GM21786 (cell line): ENCODE results near the gene FAM171A2.
"Not testable (repeated sequence)": the region's sequence is repeated elsewhere in the genome, so short reads cannot be mapped to it uniquely, and the experiment has no call there.

Source experiments
- ATAC-seq: cut with Tn5 transposase; IDR thresholded peaks from one replicate; pipeline ENCODE4 v1.9.1; 2021; ENCODE audit not compliant: unreplicated experiment

The FAM171A2 gene

GRCh38 chr17:44363613-44364159, at the start of gene FAM171A2:
FAM171A2 (minus strand) TSS chr17:44363853; CDS start chr17:44363714, 139 bp downstream.
- ATAC-seq: no peak

DNA sequence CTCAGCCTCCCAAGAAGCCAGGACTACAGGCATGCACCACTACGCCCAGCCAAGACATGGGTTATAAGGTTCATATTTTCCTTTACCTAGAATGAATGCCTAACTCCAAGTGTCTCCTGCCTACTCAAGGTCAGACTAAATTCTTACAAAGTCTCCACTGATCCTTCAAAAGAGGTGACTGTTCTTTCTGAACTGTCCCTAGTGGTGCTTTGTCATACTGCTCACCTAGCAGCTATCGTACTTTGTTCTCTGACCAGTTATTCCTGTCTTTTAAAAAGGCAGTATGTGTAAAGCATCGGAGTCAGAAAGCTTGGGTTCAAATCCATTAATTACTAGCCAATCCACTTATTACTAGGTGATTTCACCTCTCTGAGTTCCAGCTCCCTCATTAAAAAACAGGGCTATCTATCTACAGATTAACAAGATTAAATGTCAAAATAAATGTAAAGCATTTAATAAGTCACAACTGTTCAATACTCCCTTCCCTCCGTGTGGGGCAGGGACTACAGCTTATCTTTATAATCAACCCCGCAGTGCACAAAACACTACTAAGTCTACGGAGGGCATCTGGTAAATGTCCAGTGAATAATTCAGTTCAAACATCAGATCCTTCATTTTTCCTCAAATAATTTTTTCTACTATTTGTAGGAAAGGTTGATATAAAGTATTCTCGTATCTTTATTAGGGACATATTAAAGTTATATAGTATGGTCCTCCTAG, 45.8 kb upstream of the FAM171A2 start:
- no peak for ATAC-seq

DNA sequence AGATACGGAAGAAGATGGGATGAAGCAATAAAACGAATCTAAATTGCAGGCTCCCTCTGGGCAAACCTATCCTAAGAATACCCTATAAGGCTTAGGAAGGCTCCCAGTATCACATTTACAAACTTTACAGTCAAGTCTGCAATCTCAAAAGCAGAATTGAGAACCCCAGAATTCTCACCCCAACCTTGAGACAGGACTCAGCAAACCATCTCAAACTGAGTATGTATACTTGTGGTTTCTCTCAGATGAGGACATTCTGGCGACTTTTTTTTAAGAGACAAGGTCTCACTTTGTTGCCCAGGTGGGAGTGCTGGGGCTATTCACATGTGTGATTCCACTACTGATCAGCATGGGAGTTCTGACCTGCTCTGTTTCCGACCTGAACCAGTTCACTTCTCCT, 45.1 kb upstream of the FAM171A2 start:
- no peak for ATAC-seq

GRCh38 chr17:44402564-44403172, 39.0 kb upstream of the FAM171A2 start:
- no peak for ATAC-seq

- ATAC-seq: no peak
Measured at GRCh38 chr17:44400226-44400847, 36.7 kb upstream of the FAM171A2 start.

DNA sequence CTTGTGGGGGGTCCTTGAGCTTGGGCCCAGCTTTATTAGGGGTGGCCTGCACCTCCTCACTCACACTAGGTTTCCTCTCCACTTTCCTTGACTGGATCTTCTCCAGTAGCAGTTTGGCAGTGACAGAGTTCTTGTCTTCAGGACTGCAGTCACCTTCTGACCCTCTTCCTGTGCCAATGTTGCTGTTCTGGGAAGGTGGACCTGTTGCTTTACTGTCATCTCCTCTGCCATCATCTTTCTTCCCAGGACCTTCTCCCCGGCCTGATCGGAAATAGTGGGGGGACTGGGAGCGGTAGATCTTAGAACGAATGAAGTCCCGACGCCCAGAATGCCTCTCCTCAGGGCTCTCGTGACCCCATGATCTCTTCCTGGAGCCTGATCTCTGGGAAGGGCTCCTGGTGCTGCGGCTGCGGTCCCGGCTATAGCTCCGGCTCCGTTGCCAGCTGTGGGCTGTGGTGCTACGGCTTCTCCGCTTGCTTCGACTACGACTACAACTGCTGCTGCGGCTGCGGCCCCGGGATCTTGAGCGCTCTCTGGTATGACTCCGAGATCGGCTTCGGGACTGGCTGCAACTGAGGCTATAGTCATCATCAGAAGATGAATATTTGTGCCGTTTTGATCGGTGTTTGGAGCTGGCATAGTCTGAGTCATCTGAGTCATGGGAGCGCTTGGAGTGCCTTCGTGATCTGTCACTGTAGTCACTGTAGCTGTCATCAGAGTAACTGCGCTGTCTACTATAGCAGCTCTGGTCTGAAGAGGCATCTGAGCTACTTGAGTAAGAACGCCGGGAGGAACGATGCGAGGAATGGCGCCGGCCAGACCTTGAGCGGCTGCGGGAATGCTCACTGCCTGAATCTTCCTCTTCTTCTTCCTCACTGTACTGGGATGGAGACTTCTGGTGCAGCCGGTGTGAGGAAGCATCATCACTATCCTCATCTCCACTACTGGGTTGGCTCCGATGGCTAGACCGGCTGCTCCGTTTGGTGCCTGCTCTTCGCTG, 35.3 kb upstream of the FAM171A2 start:
- no peak for ATAC-seq

DNA sequence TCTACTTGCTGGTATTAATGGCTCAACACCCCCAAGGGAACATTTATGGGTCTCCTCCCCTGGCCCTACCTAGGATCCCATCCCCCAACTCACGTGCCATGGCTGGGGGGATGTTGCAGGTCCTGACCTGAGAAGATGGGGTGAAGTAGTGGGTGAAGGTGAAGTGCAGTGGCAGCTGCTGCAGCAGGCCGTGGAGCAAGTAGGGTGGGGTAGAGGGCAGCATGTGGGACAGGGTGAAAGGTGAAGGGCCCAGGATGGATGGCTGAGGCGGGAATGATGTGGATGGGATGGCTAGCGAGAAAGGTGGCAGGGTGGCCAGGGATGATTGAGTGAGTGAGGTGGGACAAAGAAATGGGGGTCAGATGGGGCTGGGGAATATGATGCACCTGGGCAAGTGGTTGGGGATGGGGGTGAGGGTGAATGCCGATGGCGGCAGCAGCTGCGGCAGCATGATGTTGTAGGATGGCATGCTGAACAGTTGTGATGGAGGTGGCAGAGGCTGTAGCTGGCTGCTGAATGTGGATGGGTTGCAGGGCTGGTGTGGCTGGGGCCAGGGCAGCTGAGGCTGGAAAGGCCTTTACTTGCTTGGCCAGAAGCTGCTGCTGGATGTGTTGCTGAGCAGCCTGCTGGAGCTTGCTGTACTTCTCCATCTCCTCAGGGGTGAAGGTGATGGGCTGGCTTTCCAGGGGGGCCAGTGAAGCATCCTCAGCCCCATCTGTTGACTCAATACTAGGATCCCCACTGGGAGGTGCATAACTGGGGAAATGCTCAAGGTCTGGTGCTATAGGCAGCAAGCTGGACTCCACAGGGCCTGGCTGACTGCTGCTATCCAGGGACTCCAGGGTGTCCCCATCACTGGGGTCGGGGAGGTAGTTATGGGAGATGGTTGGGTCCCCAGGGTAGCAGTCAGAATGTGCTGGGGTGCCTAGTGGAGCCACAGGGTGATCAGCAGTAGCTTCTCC, 34.1 kb upstream of the FAM171A2 start:
- ATAC-seq: no peak

GRCh38 chr17:44396946-44397345, 33.3 kb upstream of the FAM171A2 start:
- no peak for ATAC-seq

- no peak for ATAC-seq
Measured at GRCh38 chr17:44394833-44395232, 31.2 kb upstream of the FAM171A2 start.

DNA sequence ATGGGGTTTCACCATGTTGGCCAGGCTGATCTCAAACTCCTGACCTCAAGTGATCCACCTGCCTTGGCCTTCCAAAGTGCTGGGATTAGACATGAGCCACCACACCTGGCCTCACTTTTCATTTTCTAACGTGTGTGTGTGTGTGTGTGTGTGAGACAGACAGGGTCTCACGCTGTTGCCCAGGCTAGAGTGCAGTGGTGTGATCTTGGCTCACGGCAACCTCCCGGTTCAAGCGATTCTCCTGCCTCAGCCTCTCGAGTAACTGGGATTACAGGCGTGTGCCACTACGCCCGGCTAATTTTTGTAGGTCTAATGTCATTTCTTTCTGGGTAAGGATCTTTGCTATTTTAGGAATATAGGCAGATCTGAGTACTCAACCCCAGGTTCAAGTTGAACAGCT, 30.5 kb upstream of the FAM171A2 start:
- ATAC-seq: not testable (repeated sequence)

DNA sequence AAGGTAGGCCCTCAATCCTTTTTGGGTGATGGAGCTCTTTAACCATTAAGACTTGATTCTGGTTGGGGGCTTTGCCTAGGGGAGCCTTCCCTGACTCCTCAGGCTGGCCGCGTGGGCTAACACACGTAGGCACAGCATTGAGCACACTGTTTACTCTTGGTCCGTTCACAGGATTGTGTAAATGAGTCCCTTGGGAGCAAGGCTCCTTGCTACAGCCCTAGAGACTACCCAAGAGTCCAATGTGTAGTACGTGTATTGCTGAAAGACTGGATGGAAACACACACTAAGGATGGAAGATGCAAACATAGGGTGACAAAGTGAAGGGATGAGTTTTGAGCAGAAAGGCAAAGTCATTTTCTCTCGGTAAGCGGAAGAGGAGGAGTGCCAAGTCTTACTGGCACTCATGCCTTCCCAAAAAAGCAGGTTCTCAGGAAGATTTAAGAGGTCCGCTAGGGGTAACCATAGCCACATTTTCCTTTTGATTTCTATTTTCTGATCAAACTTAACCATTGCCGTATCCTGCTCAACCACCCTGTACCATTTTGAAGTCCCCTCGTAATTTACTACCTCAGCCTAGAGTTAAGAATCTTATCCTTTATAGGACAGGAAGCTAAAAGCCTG, 26.7 kb upstream of the FAM171A2 start:
- no peak for ATAC-seq

- no peak for ATAC-seq
Measured at GRCh38 chr17:44389723-44390202, 26.1 kb upstream of the FAM171A2 start.

GRCh38 chr17:44389281-44389680, 25.6 kb upstream of the FAM171A2 start, which contains the start of gene ITGA2B:
ITGA2B (minus strand) TSS chr17:44389649; CDS start chr17:44389473, 176 bp downstream.
- no peak for ATAC-seq

DNA sequence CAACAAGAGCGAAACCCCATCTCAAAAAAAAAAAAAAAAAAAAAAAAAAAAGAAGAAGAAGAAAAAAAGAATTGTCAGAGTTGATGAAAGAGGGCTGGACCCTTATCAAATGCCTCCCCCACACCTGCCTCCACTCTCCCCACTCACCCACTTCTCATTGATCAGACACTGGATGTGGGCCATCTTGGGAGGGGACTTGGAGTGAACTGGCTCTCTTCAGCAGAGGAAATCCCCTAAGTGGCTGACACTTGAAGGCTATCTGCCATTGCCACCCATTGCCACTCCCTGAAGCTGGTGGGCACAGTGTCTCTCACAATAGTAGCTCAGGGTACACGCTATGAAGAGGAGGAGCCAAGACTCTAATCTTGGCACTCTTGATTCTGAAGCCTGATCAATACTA, 24.2 kb upstream of the FAM171A2 start:
- ATAC-seq: no peak

GRCh38 chr17:44386182-44386525, 22.5 kb upstream of the FAM171A2 start:
- ATAC-seq: no peak

- peak; percentile 43 for ATAC-seq
Measured at GRCh38 chr17:44385287-44386181, 21.9 kb upstream of the FAM171A2 start.

DNA sequence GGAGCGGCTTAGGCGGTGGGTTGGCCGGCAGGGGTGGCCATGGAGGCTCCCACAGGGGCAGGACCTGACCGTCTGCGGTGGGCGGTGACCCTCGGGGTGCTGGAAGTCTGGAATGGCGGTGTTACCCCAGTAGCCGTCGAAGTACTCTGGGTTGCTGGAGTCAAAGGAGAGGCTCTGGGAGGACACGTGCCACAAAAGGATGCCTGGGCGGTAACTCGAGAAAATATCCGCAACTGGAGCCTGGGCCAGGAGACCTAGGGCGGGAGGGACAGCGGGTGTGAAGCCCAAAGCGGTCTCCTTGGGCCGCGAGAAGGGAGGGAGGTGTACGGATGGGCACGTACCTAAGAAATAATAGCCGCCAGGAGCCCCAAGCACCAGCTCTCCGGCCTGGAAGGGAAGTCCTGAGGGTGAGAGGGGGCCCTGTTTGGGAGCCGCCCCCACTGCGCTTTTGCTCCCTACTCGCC, 21.2 kb upstream of the FAM171A2 start:
- ATAC-seq: peak; percentile 26

- no peak for ATAC-seq
Measured at GRCh38 chr17:44384281-44384822, 20.7 kb upstream of the FAM171A2 start.
